A549 (cell line): Measurements from ENCODE around the gene TAAR5. TPM values are rescaled to one million over a fixed set of nuclear protein-coding genes. Genes with fewer than 3 reads are reported as not detected.
"Not testable (repeated sequence)": the region's sequence is repeated elsewhere in the genome, so short reads cannot be mapped to it uniquely, and the experiment has no call there.

Source experiments
- ATAC-seq, 2 experiments: fragments of 200-7000 bp in 1 of 2; fragments of >200 bp in 1 of 2; cut with Nextera tagmentation in 1 of 2; cut with Tn5 transposase in 1 of 2; 3 replicates each; pipeline versions ENCODE4 v1.8.0 to v1.9.1; 2018 to 2020; ENCODE audit warnings: mild to moderate bottlenecking in 1 of 2, moderate library complexity in 1 of 2
- CTCF ChIA-PET: fragments of 300-600 bp; sonication (Branson Sonifier 250); formaldehyde crosslinking; extraction: SDS; loops from one replicate; lab custom pipeline; 2021; ENCODE audit warnings: antibody characterized with exemption, inconsistent platforms; lab: Yijun Ruan, JAX
- POLR2A ChIA-PET: fragments of 350-600 bp; formaldehyde crosslinking; extraction: SDS; loops from one replicate; lab custom pipeline; 2021; ENCODE audit warnings: antibody characterized with exemption, inconsistent platforms; lab: Yijun Ruan, JAX
- DNase-seq, 2 experiments: peaks; one replicate each; pipeline versions ENCODE4 v3.0.0 to v3.0.0-alpha.2; 2011 to 2016; ENCODE audit warnings: low read depth in 1 of 2, low spot score in 1 of 2
- FAIRE-seq: peaks from 2 replicates; lab custom pipeline; 2011; peaks lifted over from hg19 to GRCh38; lab: Jason Lieb, UNC
- H3K27ac ChIP-seq, 2 experiments: fragments of >200 bp; sonication (Bioruptor Twin); formaldehyde crosslinking; 3 replicates each; pipeline ENCODE4 v1.5.1; 2016 to 2017
- H3K4me1 ChIP-seq: fragments of >200 bp; sonication (Bioruptor Twin); formaldehyde crosslinking; 3 replicates; pipeline ENCODE4 v1.6.1; 2016
- H3K4me2 ChIP-seq: fragments of >200 bp; sonication (Bioruptor Twin); formaldehyde crosslinking; 3 replicates; pipeline ENCODE4 v1.6.1; 2016
- H3K4me3 ChIP-seq: fragments of >200 bp; sonication (Bioruptor Twin); formaldehyde crosslinking; 3 replicates; pipeline ENCODE4 v1.5.1; 2016
- H3K9me3 ChIP-seq: fragments of >200 bp; sonication (Bioruptor Twin); formaldehyde crosslinking; 3 replicates; pipeline ENCODE4 v1.6.1; 2016
- CBX8 ChIP-seq: fragments of 200-600 bp; sonication (generic); IDR thresholded peaks from 2 replicates; pipeline ENCODE4 v1.6.1; 2016
- CHD2 ChIP-seq: fragments of 150-350 bp; IDR thresholded peaks from 2 replicates; pipeline ENCODE4 v1.6.1; 2014; ENCODE audit warnings: low read length; ENCODE audit not compliant: partially characterized antibody
- CTCF ChIP-seq: fragments of >200 bp; sonication (Bioruptor Twin); formaldehyde crosslinking; IDR thresholded peaks from 3 replicates; pipeline ENCODE4 v1.5.1; 2016
- EHF ChIP-seq: fragments of 250-450 bp; sonication (Bioruptor Pico); IDR thresholded peaks from 2 replicates; pipeline ENCODE4 v1.5.0; 2020; ENCODE audit warnings: mild to moderate bottlenecking
- EHMT2 ChIP-seq: fragments of 200-600 bp; sonication (generic); IDR thresholded peaks from 2 replicates; pipeline ENCODE4 v1.6.1; 2016; ENCODE audit warnings: antibody characterized with exemption, low read depth, mild to moderate bottlenecking, moderate library complexity
- FOSB ChIP-seq: fragments of 250-450 bp; sonication (Bioruptor Pico); IDR thresholded peaks from 2 replicates; pipeline ENCODE4 v1.5.0; 2020; ENCODE audit warnings: mild to moderate bottlenecking, moderate library complexity
- HDAC2 ChIP-seq: fragments of 200-600 bp; sonication (generic); IDR thresholded peaks from 2 replicates; pipeline ENCODE4 v1.6.1; 2016
- HOXA7 ChIP-seq: fragments of 250-450 bp; sonication (Bioruptor Pico); IDR thresholded peaks from 2 replicates; pipeline ENCODE4 v1.5.0; 2020; ENCODE audit warnings: mild to moderate bottlenecking, moderate library complexity
- HOXB5 ChIP-seq: fragments of 250-450 bp; sonication (Bioruptor Pico); IDR thresholded peaks from 2 replicates; pipeline ENCODE4 v1.5.0; 2020; ENCODE audit warnings: mild to moderate bottlenecking, moderate library complexity
- JUN ChIP-seq, 2 experiments: fragments of >200 bp; sonication (Bioruptor Twin); formaldehyde crosslinking; IDR thresholded peaks; 2 replicates in 1 of 2; 3 replicates in 1 of 2; pipeline ENCODE4 v1.6.1; 2016 to 2017
- JUNB ChIP-seq: fragments of >200 bp; sonication (Bioruptor Twin); formaldehyde crosslinking; IDR thresholded peaks from 2 replicates; pipeline ENCODE4 v1.6.1; 2016
- KDM1A ChIP-seq: fragments of 200-600 bp; sonication (generic); IDR thresholded peaks from 2 replicates; pipeline ENCODE4 v1.6.1; 2016; ENCODE audit warnings: low read depth, mild to moderate bottlenecking
- KDM5A ChIP-seq: fragments of 200-600 bp; sonication (generic); IDR thresholded peaks from 2 replicates; pipeline ENCODE4 v1.6.1; 2016; ENCODE audit warnings: antibody characterized with exemption, mild to moderate bottlenecking
- MAFK ChIP-seq: fragments of 450-650 bp; IDR thresholded peaks from 2 replicates; pipeline ENCODE4 v1.6.1; 2014; ENCODE audit not compliant: partially characterized antibody
- MAZ ChIP-seq: fragments of 150-350 bp; IDR thresholded peaks from 2 replicates; pipeline ENCODE4 v1.6.1; 2014; ENCODE audit warnings: antibody characterized with exemption, low read depth, low read length, borderline replicate concordance
- MYC ChIP-seq: IDR thresholded peaks from 2 replicates; pipeline ENCODE4 v1.6.1; 2012; ENCODE audit warnings: mild to moderate bottlenecking, inconsistent platforms, low read length, improper control_type of control experiment, borderline replicate concordance
- NFE2L2 ChIP-seq: fragments of 150-350 bp; conservative IDR thresholded peaks from 2 replicates; pipeline ENCODE4 v1.6.1; 2014; ENCODE audit warnings: low read length
- RAD21 ChIP-seq, 2 experiments: fragments of >200 bp in 1 of 2; sonication (Bioruptor Twin) in 1 of 2; formaldehyde crosslinking in 1 of 2; IDR thresholded peaks in 1 of 2; conservative IDR thresholded peaks in 1 of 2; 2 replicates in 1 of 2; 3 replicates in 1 of 2; pipeline ENCODE4 v1.6.1; 2012 to 2018; ENCODE audit warnings: inconsistent platforms in 1 of 2
- RCOR1 ChIP-seq: fragments of 150-350 bp; IDR thresholded peaks from 2 replicates; pipeline ENCODE4 v1.6.1; 2014; ENCODE audit warnings: antibody characterized with exemption, low read length, low read depth
- SMC3 ChIP-seq: fragments of >200 bp; sonication (Bioruptor Twin); formaldehyde crosslinking; IDR thresholded peaks from 3 replicates; pipeline ENCODE4 v1.6.1; 2018; ENCODE audit warnings: inconsistent platforms
- SREBF2 ChIP-seq: fragments of 450-650 bp; IDR thresholded peaks from 2 replicates; pipeline ENCODE4 v1.6.1; 2014; ENCODE audit warnings: mild to moderate bottlenecking, moderate library complexity
- WGBS: methylation state at CpG from one replicate; pipeline ENCODE4 v1.1.6; 2017; ENCODE audit errors: missing lambda C conversion rate; 5-methylcytosine and 5-hydroxymethylcytosine counted together
- polyA plus RNA-seq, 4 experiments: library from polyadenylated mRNA; depleted of rRNA in 3 of 4; stranded (reverse); fragments of >200 nt; fragmentation: RNase III in 1 of 4; extraction: RNeasy Plus Mini Kit Qiagen cat#74134 plus additional on column Dnase treatment in 1 of 4; gene quantifications; 2 replicates in 3 of 4; 3 replicates in 1 of 4; pipeline ENCODE4 v1.2.3, GENCODE V29; 2011 to 2017
- TF ChIP-seq, protein P1 (sequence below): fragments of >200 bp; sonication (Bioruptor Twin); formaldehyde crosslinking; IDR thresholded peaks from 2 replicates; pipeline ENCODE4 v1.6.1; 2016
- TF ChIP-seq, protein P2 (sequence below): IDR thresholded peaks from 2 replicates; pipeline ENCODE4 v1.6.1; 2012; ENCODE audit warnings: low read depth, borderline replicate concordance
- TF ChIP-seq, protein P3 (sequence below): fragments of 250-450 bp; sonication (Bioruptor Pico); IDR thresholded peaks from 2 replicates; pipeline ENCODE4 v1.5.0; 2021; ENCODE audit warnings: mild to moderate bottlenecking, moderate library complexity, borderline replicate concordance

The TAAR5 gene
- polyA plus RNA-seq, 2 of the 4 experiments (the other 2 are of a cell fraction): not detected

DNA sequence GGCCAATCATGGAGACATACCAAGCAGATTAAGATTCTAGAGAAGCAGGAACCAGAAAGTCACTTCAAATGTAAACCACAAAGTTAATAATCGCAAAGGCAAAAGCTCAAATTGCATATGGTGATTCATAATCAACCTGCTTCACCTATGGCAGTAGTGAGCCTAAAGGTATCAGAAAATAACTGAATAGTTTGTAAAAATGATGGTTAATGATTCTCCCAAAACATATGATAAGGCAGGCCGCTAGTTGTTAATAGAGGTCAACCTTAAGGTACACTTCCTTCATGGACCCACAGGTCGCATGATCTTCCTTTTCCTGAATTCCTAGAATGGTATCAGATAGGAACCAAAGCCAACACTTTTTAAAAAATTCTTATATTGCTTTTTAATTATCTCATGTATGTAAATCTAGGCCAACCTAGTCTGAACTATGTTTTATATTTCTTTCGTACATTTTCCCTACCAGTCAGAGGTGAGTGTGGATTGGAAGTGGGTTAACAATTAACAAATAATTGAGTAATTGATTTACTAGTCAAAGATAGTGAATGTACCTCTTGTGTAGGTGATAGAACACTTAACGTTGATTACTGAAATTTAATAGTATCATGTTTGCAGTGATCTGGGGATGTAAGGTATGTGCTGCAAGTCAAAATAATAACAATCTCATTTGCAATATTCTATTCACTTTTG, 18.1 kb upstream of the TAAR5 start:
- ATAC-seq: no peak

DNA sequence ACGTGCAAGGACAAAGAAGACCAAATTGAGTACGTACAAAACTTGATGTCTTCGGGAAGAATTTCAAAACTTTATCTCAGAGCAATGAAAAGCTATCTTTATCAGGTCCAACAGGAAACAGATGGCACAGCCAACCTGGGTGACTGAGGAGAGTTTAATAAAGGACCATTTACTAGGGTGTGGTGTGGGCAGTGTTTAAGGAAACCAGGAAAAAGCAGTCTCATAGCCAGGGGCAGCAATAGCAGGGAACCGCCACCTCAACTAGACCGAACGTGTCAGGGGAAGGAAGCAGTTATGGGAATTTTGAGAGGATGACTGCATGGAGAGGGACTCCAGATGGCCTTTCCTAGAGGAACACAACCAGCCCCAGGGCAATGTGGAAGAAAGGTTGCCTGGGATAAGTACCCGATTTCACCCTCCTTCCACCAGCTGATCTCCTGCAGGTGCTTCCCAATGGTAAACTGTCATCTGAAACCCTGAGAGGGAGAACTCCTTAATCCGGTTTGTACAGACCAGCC, 15.2 kb upstream of the TAAR5 start:
- no peak for ATAC-seq
- WGBS: 79% methylated on average over 8 of the region's 8 CpGs
- CTCF ChIA-PET: no interaction called here
- TF ChIP-seq CHD2 (no peak), CBX8 (no peak), SMC3 (no peak), KDM5A (no peak), SREBF2 (no peak), JUNB (no peak), KDM1A (no peak), RAD21 (conservative IDR thresholded peaks at IDR 0.05 in 1 of 2, IDR thresholded peaks at IDR 0.05 in 1 of 2) (no peak)
- TF ChIP-seq, protein P1, sequence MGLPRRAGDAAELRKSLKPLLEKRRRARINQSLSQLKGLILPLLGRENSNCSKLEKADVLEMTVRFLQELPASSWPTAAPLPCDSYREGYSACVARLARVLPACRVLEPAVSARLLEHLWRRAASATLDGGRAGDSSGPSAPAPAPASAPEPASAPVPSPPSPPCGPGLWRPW: no peak
- POLR2A ChIA-PET: no interaction called here
- Histone ChIP-seq H3K4me3 (no peak overlapping the region), H3K9me3 (no peaks in the 10 kb centered on the region), H3K27ac (no peak overlapping the region), H3K4me1 (no peaks in the 10 kb centered on the region), H3K4me2 (no peak overlapping the region)
- DNase-seq: no peak
- no peak for FAIRE-seq

More for the DNA sequence above, 18.1 kb upstream of the TAAR5 start:
- no peak overlapping the region for H3K4me3 ChIP-seq
- no peak overlapping the region for H3K4me2 ChIP-seq
- no peak for DNase-seq
- CTCF ChIA-PET: no interaction called here
- H3K9me3 ChIP-seq: no peaks in the 10 kb centered on the region
- POLR2A ChIA-PET: no interaction called here
- no peaks in the 10 kb centered on the region for H3K4me1 ChIP-seq
- 81% methylated on average over 5 of the region's 5 CpGs for WGBS
- H3K27ac ChIP-seq: no peak overlapping the region
- no peak for FAIRE-seq
- TF ChIP-seq HOXA7 (CRISPR knock-in tag) (no peak), MAZ (no peak), HOXB5 (CRISPR knock-in tag) (no peak), HDAC2 (no peak), MYC (no peak), JUN (IDR thresholded peaks at IDR 0.05) (no peak), MAFK (no peak)
- TF ChIP-seq, all 56 proteins: peak for 0

GRCh38 chr6:132600900-132601299, 11.4 kb upstream of the TAAR5 start:
- H3K4me3 ChIP-seq, H3K27ac ChIP-seq, POLR2A ChIA-PET, DNase-seq, CTCF ChIA-PET, FAIRE-seq, H3K4me2 ChIP-seq, H3K4me1 ChIP-seq, ATAC-seq, H3K9me3 ChIP-seq: not testable (repeated sequence)

- no peak for FAIRE-seq
- peak; percentile 26 to 30 for DNase-seq
- peak; percentile 88 to 89; a peak in 5 of 6 replicates for ATAC-seq
- Histone ChIP-seq H3K9me3 (no peaks in the 10 kb centered on the region), H3K27ac (no peak overlapping the region), H3K4me1 (no peaks in the 10 kb centered on the region), H3K4me2 (no peak overlapping the region), H3K4me3 (no peak overlapping the region)
- ChIA-PET CTCF (interaction anchor here (0.7 to 1.1 kb wide), 2 partner anchors 13 to 38 kb away, joined by 3 to 4 read pairs; no protein-coding TSS in a partner anchor), POLR2A (no interaction called here)
- TF ChIP-seq, protein P2, sequence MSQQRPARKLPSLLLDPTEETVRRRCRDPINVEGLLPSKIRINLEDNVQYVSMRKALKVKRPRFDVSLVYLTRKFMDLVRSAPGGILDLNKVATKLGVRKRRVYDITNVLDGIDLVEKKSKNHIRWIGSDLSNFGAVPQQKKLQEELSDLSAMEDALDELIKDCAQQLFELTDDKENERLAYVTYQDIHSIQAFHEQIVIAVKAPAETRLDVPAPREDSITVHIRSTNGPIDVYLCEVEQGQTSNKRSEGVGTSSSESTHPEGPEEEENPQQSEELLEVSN: no peak
- no peak for TF ChIP-seq FOSB
- TF ChIP-seq, protein P3, sequence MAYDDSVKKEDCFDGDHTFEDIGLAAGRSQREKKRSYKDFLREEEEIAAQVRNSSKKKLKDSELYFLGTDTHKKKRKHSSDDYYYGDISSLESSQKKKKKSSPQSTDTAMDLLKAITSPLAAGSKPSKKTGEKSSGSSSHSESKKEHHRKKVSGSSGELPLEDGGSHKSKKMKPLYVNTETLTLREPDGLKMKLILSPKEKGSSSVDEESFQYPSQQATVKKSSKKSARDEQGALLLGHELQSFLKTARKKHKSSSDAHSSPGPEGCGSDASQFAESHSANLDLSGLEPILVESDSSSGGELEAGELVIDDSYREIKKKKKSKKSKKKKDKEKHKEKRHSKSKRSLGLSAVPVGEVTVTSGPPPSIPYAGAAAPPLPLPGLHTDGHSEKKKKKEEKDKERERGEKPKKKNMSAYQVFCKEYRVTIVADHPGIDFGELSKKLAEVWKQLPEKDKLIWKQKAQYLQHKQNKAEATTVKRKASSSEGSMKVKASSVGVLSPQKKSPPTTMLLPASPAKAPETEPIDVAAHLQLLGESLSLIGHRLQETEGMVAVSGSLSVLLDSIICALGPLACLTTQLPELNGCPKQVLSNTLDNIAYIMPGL: no peak
- no peak for TF ChIP-seq EHF
- TF ChIP-seq NFE2L2: no peak
- TF ChIP-seq CTCF: peak; percentile 19; the same call in 1 of the 3 replicates
- TF ChIP-seq EHMT2: no peak
- TF ChIP-seq RCOR1: no peak
- TF ChIP-seq RAD21 (conservative IDR thresholded peaks at IDR 0.05 in 1 of 2, IDR thresholded peaks at IDR 0.05 in 1 of 2): no peak
- WGBS: 24% methylated on average over 3 of the region's 3 CpGs
Measured at GRCh38 chr6:132598473-132598872, 8.9 kb upstream of the TAAR5 start.
